Neural cell (in vitro differentiated cells): Measurements from ENCODE around the gene ST3GAL3.

ENCODE experiments used
- EP300 ChIP-seq: fragments of 450-650 bp; conservative IDR thresholded peaks from 2 replicates; pipeline ENCODE4 v1.6.1; 2014; ENCODE audit warnings: antibody characterized with exemption, mild to moderate bottlenecking, moderate library complexity; ENCODE audit not compliant: poor library complexity, severe bottlenecking
- EZH2 ChIP-seq: fragments of 200-600, 300-800 bp; shearing (Covaris generic), sonication (generic); IDR thresholded peaks from 2 replicates; pipeline ENCODE4 v1.6.1; 2014; ENCODE audit warnings: antibody characterized with exemption, low read length, borderline replicate concordance, mild to moderate bottlenecking; ENCODE audit not compliant: insufficient read depth, poor library complexity, severe bottlenecking
- POLR2AphosphoS5 ChIP-seq: IDR thresholded peaks from 2 replicates; pipeline ENCODE4 v1.6.1; 2012
- RAD21 ChIP-seq: fragments of 450-650 bp; conservative IDR thresholded peaks from 2 replicates; pipeline ENCODE4 v1.6.1; 2014; ENCODE audit warnings: antibody characterized with exemption, mild to moderate bottlenecking, moderate library complexity
- SMC3 ChIP-seq: fragments of 450-650 bp; conservative IDR thresholded peaks from 2 replicates; pipeline ENCODE4 v1.6.1; 2014; ENCODE audit warnings: antibody characterized with exemption, mild to moderate bottlenecking, moderate library complexity; ENCODE audit not compliant: poor library complexity
- TF ChIP-seq, protein P1 (sequence below): fragments of 450-650 bp; IDR thresholded peaks from 2 replicates; pipeline ENCODE4 v1.5.1; 2014; ENCODE audit warnings: antibody characterized with exemption, mild to moderate bottlenecking, moderate library complexity; ENCODE audit not compliant: poor library complexity, severe bottlenecking

DNA sequence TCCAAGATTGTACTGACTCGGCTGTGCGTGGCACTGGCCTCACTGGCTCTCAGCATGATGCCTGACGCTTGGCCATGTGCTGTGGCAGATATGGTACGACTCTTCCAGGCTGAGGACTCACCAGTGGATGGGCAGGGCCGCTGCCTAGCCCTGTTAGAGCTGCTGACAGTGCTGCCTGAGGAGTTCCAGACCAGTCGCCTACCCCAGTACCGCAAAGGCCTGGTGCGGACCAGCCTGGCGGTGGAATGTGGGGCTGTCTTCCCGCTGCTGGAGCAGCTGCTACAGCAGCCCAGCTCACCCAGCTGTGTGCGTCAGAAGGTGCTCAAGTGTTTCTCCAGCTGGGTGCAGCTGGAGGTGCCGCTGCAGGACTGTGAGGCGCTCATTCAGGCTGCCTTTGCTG lies 242.3 kb downstream of the ST3GAL3 start:
- TF ChIP-seq RAD21 (no peak), POLR2AphosphoS5 (no peak), EZH2 (no peak), SMC3 (no peak), EP300 (no peak)
- TF ChIP-seq, protein P1, sequence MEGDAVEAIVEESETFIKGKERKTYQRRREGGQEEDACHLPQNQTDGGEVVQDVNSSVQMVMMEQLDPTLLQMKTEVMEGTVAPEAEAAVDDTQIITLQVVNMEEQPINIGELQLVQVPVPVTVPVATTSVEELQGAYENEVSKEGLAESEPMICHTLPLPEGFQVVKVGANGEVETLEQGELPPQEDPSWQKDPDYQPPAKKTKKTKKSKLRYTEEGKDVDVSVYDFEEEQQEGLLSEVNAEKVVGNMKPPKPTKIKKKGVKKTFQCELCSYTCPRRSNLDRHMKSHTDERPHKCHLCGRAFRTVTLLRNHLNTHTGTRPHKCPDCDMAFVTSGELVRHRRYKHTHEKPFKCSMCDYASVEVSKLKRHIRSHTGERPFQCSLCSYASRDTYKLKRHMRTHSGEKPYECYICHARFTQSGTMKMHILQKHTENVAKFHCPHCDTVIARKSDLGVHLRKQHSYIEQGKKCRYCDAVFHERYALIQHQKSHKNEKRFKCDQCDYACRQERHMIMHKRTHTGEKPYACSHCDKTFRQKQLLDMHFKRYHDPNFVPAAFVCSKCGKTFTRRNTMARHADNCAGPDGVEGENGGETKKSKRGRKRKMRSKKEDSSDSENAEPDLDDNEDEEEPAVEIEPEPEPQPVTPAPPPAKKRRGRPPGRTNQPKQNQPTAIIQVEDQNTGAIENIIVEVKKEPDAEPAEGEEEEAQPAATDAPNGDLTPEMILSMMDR = no peak
